Measurements from ENCODE around the gene SSC4D.
A peak's percentile ranks its signal among the peaks of the same experiment; 100 is the strongest.

Gene SSC4D

GRCh38 chr7:76359978-76360638, 49.4 kb downstream of the SSC4D start:
- Histone ChIP-seq H3K27ac (ENCODE audit: insufficient read depth in 1 of 2, low read depth in 1 of 2, low read length in 2 of 2, poor library complexity in 1 of 2, severe bottlenecking in 2 of 2) (peak overlapping the region; percentile 94 to 98), H3K4me1 (ENCODE audit: control extremely low read depth in 1 of 4, control insufficient read depth in 4 of 4, insufficient read depth in 4 of 4, low read length in 3 of 4) (peaks cover 9 to 48% (median 36%) of the 10 kb centered on the region in 4 experiments), H3K9me3 (ENCODE audit: control extremely low read depth in 1 of 5, control insufficient read depth in 4 of 5, insufficient read depth in 2 of 5, low read depth in 1 of 5, low read length in 4 of 5) (no peaks in the 10 kb centered on the region), H3K36me3 (ENCODE audit: control insufficient read depth in 4 of 4, insufficient read depth in 4 of 4, low read length in 3 of 4) (peaks cover 0 to 19% (median 7%) of the 10 kb centered on the region in 4 experiments), H3K27me3 (replicated peaks in 2 of 5; ENCODE audit: control insufficient read depth in 4 of 5, insufficient read depth in 5 of 5, low read length in 4 of 5) (no peaks in the 10 kb centered on the region), H3K4me3 (ENCODE audit: control insufficient read depth in 1 of 7, extremely low read depth in 1 of 7, insufficient read depth in 4 of 7, low read depth in 2 of 7, low read length in 6 of 7) (peak overlapping the region in 6 of 7 experiments; percentile 52 to 98 (median 96))
- POLR2A ChIA-PET = interaction anchor here (0.8 to 3.6 kb wide), 5 partner anchors 16 to 48 kb away, joined by 3 to 32 read pairs (median 3); no protein-coding TSS in a partner anchor
- CTCF ChIA-PET = interaction anchor here (0.6 to 5.0 kb wide), 16 partner anchors 9 to 157 kb away, joined by 3 to 74 read pairs (median 5); partner anchors contain the start of gene ZP3
- no peak for DNase-seq
- 89% methylated on average over 11 of the region's 17 CpGs for WGBS (ENCODE audit: insufficient coverage)

GRCh38 chr7:76359111-76359977, 50.2 kb downstream of the SSC4D start:
- ChIA-PET CTCF (interaction anchor here (0.8 to 5.0 kb wide), 13 partner anchors 8 to 156 kb away, joined by 3 to 74 read pairs (median 5); no protein-coding TSS in a partner anchor), POLR2A (interaction anchor here (0.8 to 3.6 kb wide), 8 partner anchors 16 to 49 kb away, joined by 3 to 32 read pairs (median 3); no protein-coding TSS in a partner anchor)
- Histone ChIP-seq H3K4me3 (ENCODE audit: control insufficient read depth in 1 of 7, extremely low read depth in 1 of 7, insufficient read depth in 4 of 7, low read depth in 2 of 7, low read length in 6 of 7) (peak overlapping the region; percentile 90 to 98 (median 97)), H3K36me3 (ENCODE audit: control insufficient read depth in 4 of 4, insufficient read depth in 4 of 4, low read length in 3 of 4) (peaks cover 0 to 27% (median 11%) of the 10 kb centered on the region in 4 experiments), H3K9me3 (ENCODE audit: control extremely low read depth in 1 of 5, control insufficient read depth in 4 of 5, insufficient read depth in 2 of 5, low read depth in 1 of 5, low read length in 4 of 5) (no peaks in the 10 kb centered on the region), H3K27ac (ENCODE audit: insufficient read depth in 1 of 2, low read depth in 1 of 2, low read length in 2 of 2, poor library complexity in 1 of 2, severe bottlenecking in 2 of 2) (peak overlapping the region; percentile 94 to 98), H3K4me1 (ENCODE audit: control extremely low read depth in 1 of 4, control insufficient read depth in 4 of 4, insufficient read depth in 4 of 4, low read length in 3 of 4) (peaks cover 9 to 40% (median 29%) of the 10 kb centered on the region in 4 experiments), H3K27me3 (replicated peaks in 2 of 5; ENCODE audit: control insufficient read depth in 4 of 5, insufficient read depth in 5 of 5, low read length in 4 of 5) (no peaks in the 10 kb centered on the region)
- 0% methylated on average over 21 of the region's 41 CpGs for WGBS (ENCODE audit: insufficient coverage)
- DNase-seq = peak; percentile 99

DNA sequence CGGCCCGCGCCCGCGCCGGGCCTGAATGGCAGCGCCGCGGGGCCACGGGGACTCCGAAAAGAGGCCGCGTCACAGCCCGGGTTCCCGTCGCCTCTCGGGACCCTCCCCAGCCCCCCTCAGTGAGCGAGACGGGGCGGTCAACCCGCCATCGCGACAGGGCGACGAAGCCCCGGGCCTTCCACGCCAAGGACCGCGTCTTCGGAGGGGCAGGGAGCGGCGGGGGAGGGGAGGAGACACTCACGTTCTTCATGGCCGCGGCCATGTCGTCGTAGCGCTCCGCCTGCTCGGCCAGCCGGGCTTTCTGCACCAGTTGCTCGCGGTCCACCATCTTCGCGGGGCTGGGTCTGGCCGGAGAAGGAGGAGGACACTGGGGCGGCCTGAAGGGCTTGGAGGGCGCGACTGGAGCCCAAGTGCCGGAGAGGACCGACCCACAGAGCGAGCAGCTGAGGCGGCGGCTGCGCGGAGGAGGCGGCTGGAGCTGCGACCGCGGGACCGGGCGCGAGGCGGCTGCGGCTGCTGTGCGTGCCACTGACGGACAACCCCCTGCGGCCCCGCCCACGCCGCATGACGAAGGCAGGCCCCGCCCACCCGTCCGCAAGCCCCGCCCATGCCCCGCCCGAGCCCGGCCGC, 50.9 kb downstream of the SSC4D start, which contains the start of gene YWHAG:
TSS of gene YWHAG (minus strand) at position 511 of the 630 bp plus-strand sequence. CDS start at position 328, 183 bp downstream.
- WGBS (ENCODE audit: insufficient coverage) = 0% methylated on average over 50 of the region's 80 CpGs
- POLR2A ChIA-PET = interaction anchor here (0.8 to 3.6 kb wide), 7 partner anchors 20 to 40 kb away, joined by 3 to 32 read pairs (median 3); no protein-coding TSS in a partner anchor
- CTCF ChIA-PET = interaction anchor here (1.8 to 5.0 kb wide), 7 partner anchors 10 to 44 kb away, joined by 6 to 74 read pairs (median 13); no protein-coding TSS in a partner anchor

GRCh38 chr7:76358011-76358480, 51.5 kb downstream of the SSC4D start:
- CTCF ChIA-PET = interaction anchor here (1.1 to 5.0 kb wide), 8 partner anchors 10 to 43 kb away, joined by 3 to 74 read pairs (median 10); no protein-coding TSS in a partner anchor
- peak overlapping the region; percentile 90 to 98 (median 97) for H3K4me3 ChIP-seq (ENCODE audit: control insufficient read depth in 1 of 7, extremely low read depth in 1 of 7, insufficient read depth in 4 of 7, low read depth in 2 of 7, low read length in 6 of 7)
- WGBS (ENCODE audit: insufficient coverage) = 0% methylated on average over 23 of the region's 27 CpGs
- peak overlapping the region; percentile 94 to 98 for H3K27ac ChIP-seq (ENCODE audit: insufficient read depth in 1 of 2, low read depth in 1 of 2, low read length in 2 of 2, poor library complexity in 1 of 2, severe bottlenecking in 2 of 2)
- H3K36me3 ChIP-seq (ENCODE audit: control insufficient read depth in 4 of 4, insufficient read depth in 4 of 4, low read length in 3 of 4) = peaks cover 0 to 29% (median 12%) of the 10 kb centered on the region in 4 experiments
- no peaks in the 10 kb centered on the region for H3K27me3 ChIP-seq (replicated peaks in 2 of 5; ENCODE audit: control insufficient read depth in 4 of 5, insufficient read depth in 5 of 5, low read length in 4 of 5)
- peak; percentile 55 to 80 (median 79) for DNase-seq
- H3K4me1 ChIP-seq (ENCODE audit: control extremely low read depth in 1 of 4, control insufficient read depth in 4 of 4, insufficient read depth in 4 of 4, low read length in 3 of 4) = peaks cover 9 to 31% (median 22%) of the 10 kb centered on the region in 4 experiments
- POLR2A ChIA-PET = interaction anchor here (1.0 to 3.6 kb wide), 4 partner anchors 24 to 40 kb away, joined by 3 to 32 read pairs (median 10); no protein-coding TSS in a partner anchor
- H3K9me3 ChIP-seq (ENCODE audit: control extremely low read depth in 1 of 5, control insufficient read depth in 4 of 5, insufficient read depth in 2 of 5, low read depth in 1 of 5, low read length in 4 of 5) = no peaks in the 10 kb centered on the region

More for the DNA sequence above, 50.9 kb downstream of the SSC4D start, which contains the start of gene YWHAG:
- peaks cover 0 to 29% (median 12%) of the 10 kb centered on the region in 4 experiments for H3K36me3 ChIP-seq (ENCODE audit: control insufficient read depth in 4 of 4, insufficient read depth in 4 of 4, low read length in 3 of 4)
- no peaks in the 10 kb centered on the region for H3K27me3 ChIP-seq (replicated peaks in 2 of 5; ENCODE audit: control insufficient read depth in 4 of 5, insufficient read depth in 5 of 5, low read length in 4 of 5)
- H3K9me3 ChIP-seq (ENCODE audit: control extremely low read depth in 1 of 5, control insufficient read depth in 4 of 5, insufficient read depth in 2 of 5, low read depth in 1 of 5, low read length in 4 of 5) = no peaks in the 10 kb centered on the region
- H3K4me3 ChIP-seq (ENCODE audit: control insufficient read depth in 1 of 7, extremely low read depth in 1 of 7, insufficient read depth in 4 of 7, low read depth in 2 of 7, low read length in 6 of 7) = peak within 1 kb of the TSS; percentile 90 to 98 (median 97)
- H3K4me1 ChIP-seq (ENCODE audit: control extremely low read depth in 1 of 4, control insufficient read depth in 4 of 4, insufficient read depth in 4 of 4, low read length in 3 of 4) = peaks cover 9 to 32% (median 23%) of the 10 kb centered on the region in 4 experiments
- peak in 2 of 3 donors; percentile 93 to 94 for DNase-seq
- peak within 1 kb of the TSS; percentile 94 to 98 for H3K27ac ChIP-seq (ENCODE audit: insufficient read depth in 1 of 2, low read depth in 1 of 2, low read length in 2 of 2, poor library complexity in 1 of 2, severe bottlenecking in 2 of 2)

DNA sequence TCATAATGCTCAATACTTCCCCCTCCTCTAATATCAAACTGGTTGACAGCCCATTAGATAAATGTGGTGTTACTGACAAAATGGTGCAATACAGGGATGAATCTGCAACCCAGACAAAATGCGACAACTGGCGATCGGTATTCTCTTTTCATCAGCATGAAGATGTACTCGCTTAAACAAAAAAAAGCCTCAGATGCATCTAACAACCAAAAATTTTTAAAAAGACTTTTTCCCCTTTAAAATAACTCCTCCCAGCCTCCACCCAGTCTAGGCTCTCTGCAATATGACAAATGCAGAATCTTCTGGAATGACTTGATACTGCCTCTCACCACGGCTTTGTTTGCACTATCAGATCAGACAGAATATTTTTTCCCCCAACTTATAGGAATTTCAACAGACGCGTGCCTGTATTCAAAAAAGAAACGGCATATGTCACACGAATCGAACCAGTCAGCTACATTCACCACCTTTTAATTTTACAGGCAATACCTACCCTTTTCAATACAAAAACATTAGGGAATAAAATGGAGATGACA, 52.0 kb downstream of the SSC4D start:
- Histone ChIP-seq H3K27ac (ENCODE audit: insufficient read depth in 1 of 2, low read depth in 1 of 2, low read length in 2 of 2, poor library complexity in 1 of 2, severe bottlenecking in 2 of 2) (peak overlapping the region; percentile 94 to 98), H3K36me3 (ENCODE audit: control insufficient read depth in 4 of 4, insufficient read depth in 4 of 4, low read length in 3 of 4) (peaks cover 0 to 29% (median 12%) of the 10 kb centered on the region in 4 experiments), H3K4me3 (ENCODE audit: control insufficient read depth in 1 of 7, extremely low read depth in 1 of 7, insufficient read depth in 4 of 7, low read depth in 2 of 7, low read length in 6 of 7) (peak overlapping the region; percentile 90 to 98 (median 97)), H3K4me1 (ENCODE audit: control extremely low read depth in 1 of 4, control insufficient read depth in 4 of 4, insufficient read depth in 4 of 4, low read length in 3 of 4) (peaks cover 9 to 31% (median 22%) of the 10 kb centered on the region in 4 experiments), H3K9me3 (ENCODE audit: control extremely low read depth in 1 of 5, control insufficient read depth in 4 of 5, insufficient read depth in 2 of 5, low read depth in 1 of 5, low read length in 4 of 5) (no peaks in the 10 kb centered on the region), H3K27me3 (replicated peaks in 2 of 5; ENCODE audit: control insufficient read depth in 4 of 5, insufficient read depth in 5 of 5, low read length in 4 of 5) (no peaks in the 10 kb centered on the region)
- ChIA-PET CTCF (interaction anchor here (1.0 to 5.0 kb wide), 7 partner anchors 9 to 39 kb away, joined by 3 to 74 read pairs (median 7); no protein-coding TSS in a partner anchor), POLR2A (interaction anchor here (1.0 to 3.6 kb wide), 4 partner anchors 24 to 39 kb away, joined by 3 to 32 read pairs (median 10); no protein-coding TSS in a partner anchor)
- no peak for DNase-seq
- 0% methylated on average over 5 of the region's 10 CpGs for WGBS (ENCODE audit: insufficient coverage)
